HepG2 (cell line): ENCODE data around the gene SLC16A2. TPM values are rescaled to one million over a fixed set of nuclear protein-coding genes. Genes with fewer than 3 reads are reported as not detected.

ENCODE experiments used
- ATAC-seq: fragments of 200-7000 bp; cut with Tn5 transposase; 3 replicates; pipeline ENCODE4 v1.9.1; 2020; ENCODE audit warnings: mild to moderate bottlenecking, moderate library complexity
- BruUV-seq: library from RNA; stranded (reverse); fragments of 400-500 nt; replicated peaks from 2 replicates; lab custom pipeline; 2021; lab: Mats Ljungman, UMichigan
- CTCF ChIA-PET: fragments of 300-600 bp; formaldehyde crosslinking; extraction: SDS; loops from one replicate; lab custom pipeline; 2021; ENCODE audit warnings: low total read pairs, inconsistent platforms, low intra/inter-chr PET ratio; lab: Yijun Ruan, JAX
- POLR2A ChIA-PET: fragments of 350-600 bp; sonication (Branson Sonifier 250); formaldehyde crosslinking; loops from one replicate; lab custom pipeline; 2020; ENCODE audit warnings: antibody characterized with exemption, inconsistent platforms; lab: Yijun Ruan, JAX
- DNase-seq: peaks from one replicate; pipeline ENCODE4 v3.0.0-alpha.2; 2015; ENCODE audit warnings: low spot score
- FAIRE-seq: peaks from 3 replicates; lab custom pipeline; 2011; peaks lifted over from hg19 to GRCh38; lab: Jason Lieb, UNC
- H2AFZ ChIP-seq: one replicate; pipeline ENCODE4 v1.6.1; 2011; ENCODE audit warnings: low read length, inconsistent platforms
- H3K27ac ChIP-seq: fragments of 300-600 bp; 3 replicates; pipeline ENCODE4 v1.8.0; 2011; ENCODE audit warnings: mixed run types, mild to moderate bottlenecking, mixed read lengths, low read length, inconsistent platforms; ENCODE audit not compliant: insufficient read depth; ENCODE audit errors: extremely low read length
- H3K27me3 ChIP-seq, 2 experiments: fragments of 200-600 bp in 1 of 2; 2 replicates in 1 of 2; 3 replicates in 1 of 2; pipeline versions ENCODE4 v1.6.0 to v1.8.0; 2011; ENCODE audit warnings: low read length in 2 of 2, mild to moderate bottlenecking in 2 of 2, moderate library complexity in 2 of 2, inconsistent platforms in 1 of 2; ENCODE audit not compliant: insufficient read depth in 2 of 2, control insufficient read depth in 1 of 2
- H3K36me3 ChIP-seq, 2 experiments: fragments of 200-600 bp in 1 of 2; replicated peaks in 1 of 2; 2 replicates in 1 of 2; 3 replicates in 1 of 2; pipeline versions ENCODE4 v1.5.1 to v1.8.0; 2011; ENCODE audit warnings: low read length in 2 of 2, inconsistent platforms in 1 of 2; ENCODE audit not compliant: insufficient read depth in 2 of 2, control insufficient read depth in 1 of 2
- H3K4me1 ChIP-seq: 2 replicates; pipeline ENCODE4 v1.5.1; 2012; ENCODE audit warnings: low read length, inconsistent platforms; ENCODE audit not compliant: insufficient read depth
- H3K4me2 ChIP-seq: 2 replicates; pipeline ENCODE4 v1.6.0; 2011; ENCODE audit warnings: low read depth, low read length, inconsistent platforms
- H3K4me3 ChIP-seq, 3 experiments: fragments of 200-600 bp in 1 of 3; sonication (generic), shearing (Covaris generic) in 1 of 3; replicated peaks in 1 of 3; 2 replicates each; pipeline ENCODE4 v1.5.1; 2011 to 2016; ENCODE audit warnings: low read length in 3 of 3, inconsistent platforms in 2 of 3, low read depth in 2 of 3, mild to moderate bottlenecking in 2 of 3, control low read depth in 1 of 3, mixed read lengths in 1 of 3; ENCODE audit not compliant: insufficient read depth in 1 of 3
- H3K79me2 ChIP-seq: one replicate; pipeline ENCODE4 v1.6.1; 2011; ENCODE audit warnings: low read length, inconsistent platforms; ENCODE audit not compliant: insufficient read depth
- H3K9ac ChIP-seq: 2 replicates; pipeline ENCODE4 v1.6.0; 2011; ENCODE audit warnings: mild to moderate bottlenecking, low read depth, low read length, inconsistent platforms; ENCODE audit not compliant: insufficient read depth
- H3K9me3 ChIP-seq: 2 replicates; pipeline ENCODE4 v1.5.1; 2012; ENCODE audit warnings: mild to moderate bottlenecking, low read length
- H4K20me1 ChIP-seq: 2 replicates; pipeline ENCODE4 v1.6.0; 2011; ENCODE audit warnings: inconsistent platforms, mild to moderate bottlenecking, low read length, moderate library complexity; ENCODE audit not compliant: insufficient read depth
- CHCHD3 ChIP-seq: sonication (generic); formaldehyde crosslinking; IDR thresholded peaks from 2 replicates; pipeline ENCODE4 v1.8.0; 2022; ENCODE audit warnings: mild to moderate bottlenecking, missing genetic modification reagents, moderate library complexity
- FOXK2 ChIP-seq: fragments of 450-650 bp; IDR thresholded peaks from 2 replicates; pipeline ENCODE4 v1.6.1; 2016
- KAT2B ChIP-seq: fragments of 150-350 bp; IDR thresholded peaks from 2 replicates; pipeline ENCODE4 v1.6.1; 2014; ENCODE audit warnings: low read depth, low read length, borderline replicate concordance
- SMAD9 ChIP-seq: sonication (generic); formaldehyde crosslinking; IDR thresholded peaks from 2 replicates; pipeline ENCODE4 v1.5.1; 2020; ENCODE audit warnings: mild to moderate bottlenecking, missing genetic modification reagents
- SMC3 ChIP-seq: IDR thresholded peaks from 2 replicates; pipeline ENCODE4 v1.6.1; 2011; ENCODE audit warnings: low read length, improper control_type of control experiment
- STAG1 ChIP-seq: sonication (generic); formaldehyde crosslinking; IDR thresholded peaks from 2 replicates; pipeline ENCODE4 v1.4.0; 2020; ENCODE audit warnings: missing genetic modification reagents
- ZFP36L2 ChIP-seq: sonication (generic); formaldehyde crosslinking; IDR thresholded peaks from 2 replicates; pipeline ENCODE4 v1.4.0; 2020; ENCODE audit warnings: missing genetic modification reagents
- ZNF34 ChIP-seq: sonication (generic); formaldehyde crosslinking; IDR thresholded peaks from 2 replicates; pipeline ENCODE4 v1.4.0; 2020; ENCODE audit warnings: mild to moderate bottlenecking, missing genetic modification reagents, borderline replicate concordance
- WGBS: methylation state at CpG from one replicate; pipeline ENCODE4 v1.1.6; 2017; ENCODE audit warnings: low lambda C conversion rate; 5-methylcytosine and 5-hydroxymethylcytosine counted together
- in situ Hi-C: cut with HindIII; loops from 2 replicates; pipeline ENCODE4 v1.10.0; 2017; ENCODE audit warnings: low pct_unique_long_range_greater_than_20kb; ENCODE audit not compliant: extremely low pct_ligation_motif_present
- intact Hi-C: fragments of 100-400 bp; cut with micrococcal nuclease; formaldehyde crosslinking; loops from one replicate; pipeline ENCODE4 v1.10.0; 2022; ENCODE audit not compliant: unreplicated experiment
- polyA plus RNA-seq, 8 experiments: library from polyadenylated mRNA; depleted of rRNA in 3 of 8; stranded (reverse) in 7 of 8; unstranded in 1 of 8; fragments of >200 nt; fragmentation: Illumina TruSeq in 4 of 8; extraction: Trizol in 4 of 8; gene quantifications; 2 replicates each; pipeline versions ENCODE4 v1.2.1 to v1.2.3, GENCODE V29; 2011 to 2016; ENCODE audit warnings: low read depth in 4 of 8, missing spikeins in 1 of 8, mixed read lengths in 1 of 8; ENCODE audit not compliant: insufficient read depth in 1 of 8
- total RNA-seq, 5 experiments: library from RNA; depleted of rRNA; stranded (reverse); fragments of >200 nt; fragmentation: Illumina TruSeq; extraction: Trizol; gene quantifications; 2 replicates each; pipeline ENCODE4 v1.2.3, GENCODE V29; 2016; ENCODE audit warnings: low read depth in 1 of 5
- TF ChIP-seq, protein P1 (sequence below): sonication (generic); formaldehyde crosslinking; IDR thresholded peaks from 2 replicates; pipeline ENCODE4 v1.4.0; 2020; ENCODE audit warnings: low read depth, mild to moderate bottlenecking, missing genetic modification reagents
- TF ChIP-seq, protein P2 (sequence below): IDR thresholded peaks from 2 replicates; pipeline ENCODE4 v1.6.1; 2016
- TF ChIP-seq, protein P3 (sequence below): sonication (generic); formaldehyde crosslinking; IDR thresholded peaks from 2 replicates; pipeline ENCODE4 v1.4.0; 2020; ENCODE audit warnings: mild to moderate bottlenecking, missing genetic modification reagents, borderline replicate concordance
- TF ChIP-seq, protein P4 (sequence below): sonication (generic); formaldehyde crosslinking; IDR thresholded peaks from 2 replicates; pipeline ENCODE4 v1.5.0; 2020; ENCODE audit warnings: mild to moderate bottlenecking, missing genetic modification reagents, moderate library complexity

SLC16A2 gene
- total and polyA plus RNA-seq, 2 of the 13 experiments (the other 11 are each of a cell fraction or from before 2014, with no cell fraction given): 0.07 to 0.08 TPM

DNA sequence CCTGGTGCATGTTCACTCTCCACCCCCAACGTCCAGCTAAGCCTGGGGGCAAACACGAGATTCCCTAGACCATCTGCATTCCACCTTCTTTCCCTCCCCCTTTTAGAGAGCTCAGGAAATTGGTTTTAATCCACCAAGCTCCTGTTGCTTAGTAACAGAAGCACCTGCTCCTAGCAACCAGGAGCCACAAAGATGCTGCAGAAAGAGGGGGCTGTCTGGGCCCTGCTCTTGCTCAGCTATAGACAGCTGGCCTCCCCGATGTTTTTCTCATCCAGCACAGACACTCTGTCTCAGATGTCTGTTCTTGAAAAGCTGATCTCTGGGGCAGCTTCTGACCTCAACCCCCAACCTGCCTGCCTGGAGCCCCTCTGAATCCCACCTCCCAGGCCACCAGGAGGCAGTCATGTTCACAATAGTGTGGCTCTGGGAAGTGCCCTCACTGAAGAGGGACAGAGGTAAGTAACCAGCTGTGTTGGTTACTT lies 71.5 kb downstream of the SLC16A2 start:
- no peaks in the 10 kb centered on the region for H3K36me3 ChIP-seq
- CTCF ChIA-PET: interaction anchor here (1.4 kb wide), 1 partner anchor 57 kb away, joined by 4 read pairs; no protein-coding TSS in a partner anchor
- FAIRE-seq (no peak), ATAC-seq (peak; percentile 75), DNase-seq (no peak)
- H3K4me3 ChIP-seq: no peak overlapping the region
- no peaks in the 10 kb centered on the region for H4K20me1 ChIP-seq
- H3K9ac ChIP-seq: no peak overlapping the region
- intact Hi-C loops: loop anchor here (1.0 to 5.0 kb wide), 2 partner anchors 58 to 1110 kb away; no protein-coding TSS in a partner anchor
- no peaks in the 10 kb centered on the region for H3K4me1 ChIP-seq
- no peak overlapping the region for H3K27ac ChIP-seq
- in situ Hi-C loops: no loop called here
- no peak overlapping the region for H2AFZ ChIP-seq
- 0% methylated on average over 2 of the region's 3 CpGs for WGBS
- TF ChIP-seq SMC3: peak; percentile 20; the same call in 1 of the 2 replicates
- TF ChIP-seq, protein P1, sequence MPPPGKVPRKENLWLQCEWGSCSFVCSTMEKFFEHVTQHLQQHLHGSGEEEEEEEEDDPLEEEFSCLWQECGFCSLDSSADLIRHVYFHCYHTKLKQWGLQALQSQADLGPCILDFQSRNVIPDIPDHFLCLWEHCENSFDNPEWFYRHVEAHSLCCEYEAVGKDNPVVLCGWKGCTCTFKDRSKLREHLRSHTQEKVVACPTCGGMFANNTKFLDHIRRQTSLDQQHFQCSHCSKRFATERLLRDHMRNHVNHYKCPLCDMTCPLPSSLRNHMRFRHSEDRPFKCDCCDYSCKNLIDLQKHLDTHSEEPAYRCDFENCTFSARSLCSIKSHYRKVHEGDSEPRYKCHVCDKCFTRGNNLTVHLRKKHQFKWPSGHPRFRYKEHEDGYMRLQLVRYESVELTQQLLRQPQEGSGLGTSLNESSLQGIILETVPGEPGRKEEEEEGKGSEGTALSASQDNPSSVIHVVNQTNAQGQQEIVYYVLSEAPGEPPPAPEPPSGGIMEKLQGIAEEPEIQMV (CRISPR knock-in tag): no peak
- no peak for TF ChIP-seq KAT2B
- TF ChIP-seq CHCHD3: no peak
- TF ChIP-seq, protein P2, sequence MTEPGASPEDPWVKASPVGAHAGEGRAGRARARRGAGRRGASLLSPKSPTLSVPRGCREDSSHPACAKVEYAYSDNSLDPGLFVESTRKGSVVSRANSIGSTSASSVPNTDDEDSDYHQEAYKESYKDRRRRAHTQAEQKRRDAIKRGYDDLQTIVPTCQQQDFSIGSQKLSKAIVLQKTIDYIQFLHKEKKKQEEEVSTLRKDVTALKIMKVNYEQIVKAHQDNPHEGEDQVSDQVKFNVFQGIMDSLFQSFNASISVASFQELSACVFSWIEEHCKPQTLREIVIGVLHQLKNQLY: no peak
- TF ChIP-seq ZNF34: no peak
- TF ChIP-seq FOXK2: no peak
- TF ChIP-seq, protein P3, sequence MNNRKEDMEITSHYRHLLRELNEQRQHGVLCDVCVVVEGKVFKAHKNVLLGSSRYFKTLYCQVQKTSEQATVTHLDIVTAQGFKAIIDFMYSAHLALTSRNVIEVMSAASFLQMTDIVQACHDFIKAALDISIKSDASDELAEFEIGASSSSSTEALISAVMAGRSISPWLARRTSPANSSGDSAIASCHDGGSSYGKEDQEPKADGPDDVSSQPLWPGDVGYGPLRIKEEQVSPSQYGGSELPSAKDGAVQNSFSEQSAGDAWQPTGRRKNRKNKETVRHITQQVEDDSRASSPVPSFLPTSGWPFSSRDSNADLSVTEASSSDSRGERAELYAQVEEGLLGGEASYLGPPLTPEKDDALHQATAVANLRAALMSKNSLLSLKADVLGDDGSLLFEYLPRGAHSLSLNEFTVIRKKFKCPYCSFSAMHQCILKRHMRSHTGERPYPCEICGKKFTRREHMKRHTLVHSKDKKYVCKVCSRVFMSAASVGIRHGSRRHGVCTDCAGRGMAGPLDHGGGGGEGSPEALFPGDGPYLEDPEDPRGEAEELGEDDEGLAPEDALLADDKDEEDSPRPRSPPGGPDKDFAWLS (CRISPR knock-in tag): no peak
- TF ChIP-seq, protein P4, sequence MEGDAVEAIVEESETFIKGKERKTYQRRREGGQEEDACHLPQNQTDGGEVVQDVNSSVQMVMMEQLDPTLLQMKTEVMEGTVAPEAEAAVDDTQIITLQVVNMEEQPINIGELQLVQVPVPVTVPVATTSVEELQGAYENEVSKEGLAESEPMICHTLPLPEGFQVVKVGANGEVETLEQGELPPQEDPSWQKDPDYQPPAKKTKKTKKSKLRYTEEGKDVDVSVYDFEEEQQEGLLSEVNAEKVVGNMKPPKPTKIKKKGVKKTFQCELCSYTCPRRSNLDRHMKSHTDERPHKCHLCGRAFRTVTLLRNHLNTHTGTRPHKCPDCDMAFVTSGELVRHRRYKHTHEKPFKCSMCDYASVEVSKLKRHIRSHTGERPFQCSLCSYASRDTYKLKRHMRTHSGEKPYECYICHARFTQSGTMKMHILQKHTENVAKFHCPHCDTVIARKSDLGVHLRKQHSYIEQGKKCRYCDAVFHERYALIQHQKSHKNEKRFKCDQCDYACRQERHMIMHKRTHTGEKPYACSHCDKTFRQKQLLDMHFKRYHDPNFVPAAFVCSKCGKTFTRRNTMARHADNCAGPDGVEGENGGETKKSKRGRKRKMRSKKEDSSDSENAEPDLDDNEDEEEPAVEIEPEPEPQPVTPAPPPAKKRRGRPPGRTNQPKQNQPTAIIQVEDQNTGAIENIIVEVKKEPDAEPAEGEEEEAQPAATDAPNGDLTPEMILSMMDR: peak; percentile 34
- TF ChIP-seq STAG1 (CRISPR knock-in tag): peak; percentile 20; the same call in 1 of the 2 replicates
- no peak for TF ChIP-seq ZFP36L2
- TF ChIP-seq SMAD9: no peak
- no peak overlapping the region for H3K4me2 ChIP-seq
- no TSS peak for BruUV-seq
- POLR2A ChIA-PET: no interaction called here
- H3K27me3 ChIP-seq: no peaks in the 10 kb centered on the region
- no peaks in the 10 kb centered on the region for H3K9me3 ChIP-seq
- no peaks in the 10 kb centered on the region for H3K79me2 ChIP-seq
